ENCODE data around the gene TRPV3.

- TF ChIP-seq CTCF (IDR thresholded peaks at IDR 0.05; ENCODE audit: insufficient read depth, low read length, poor library complexity, severe bottlenecking) (no peak), EZH2phosphoT487 (conservative IDR thresholded peaks at IDR 0.05; ENCODE audit: low read length) (no peak)
Observed at GRCh38 chr17:3532106-3532858, 25.3 kb downstream of the TRPV3 start.

All from SU-DHL-6 (cell line).